Muscle layer of colon (tissue), 2 donors: ENCODE data around the gene NRP1.

Source experiments
- H3K27ac ChIP-seq: one replicate; pipeline ENCODE4 v1.7.0; 2013; ENCODE audit warnings: low read depth, mild to moderate bottlenecking, low read length, moderate library complexity
- H3K27me3 ChIP-seq, 2 donors: one replicate each; pipeline ENCODE4 v1.7.0; 2013; ENCODE audit warnings: low read length in 2 of 2, mild to moderate bottlenecking in 2 of 2; ENCODE audit not compliant: insufficient read depth in 2 of 2, control insufficient read depth in 1 of 2
- H3K36me3 ChIP-seq: one replicate; pipeline ENCODE4 v1.7.0; 2013; ENCODE audit warnings: mild to moderate bottlenecking, low read length; ENCODE audit not compliant: insufficient read depth
- H3K4me1 ChIP-seq: one replicate; pipeline ENCODE4 v1.7.0; 2013; ENCODE audit warnings: mild to moderate bottlenecking, low read length; ENCODE audit not compliant: insufficient read depth
- H3K4me3 ChIP-seq, 2 donors: one replicate each; pipeline ENCODE4 v1.7.0; 2013; ENCODE audit warnings: low read length in 2 of 2, low read depth in 1 of 2, mild to moderate bottlenecking in 1 of 2, moderate library complexity in 1 of 2
- H3K9ac ChIP-seq: one replicate; pipeline ENCODE4 v1.7.0; 2013; ENCODE audit warnings: low read length
- H3K9me3 ChIP-seq: one replicate; pipeline ENCODE4 v1.7.0; 2013; ENCODE audit warnings: mild to moderate bottlenecking, low read length
- donor health status: abdominal sarcoma.
- donor health status: Adenocarcinoma of cecum.

The NRP1 gene

GRCh38 chr10:33315891-33316290, 18.6 kb downstream of the NRP1 start:
- no peaks in the 10 kb centered on the region for H3K9me3 ChIP-seq
- no peaks in the 10 kb centered on the region for H3K27me3 ChIP-seq
- H3K4me3 ChIP-seq = no peak overlapping the region
- H3K9ac ChIP-seq = no peak overlapping the region
- H3K4me1 ChIP-seq = peaks cover 32% of the 10 kb centered on the region
- no peaks in the 10 kb centered on the region for H3K36me3 ChIP-seq
- no peak overlapping the region for H3K27ac ChIP-seq

GRCh38 chr10:33314811-33315561, 19.5 kb downstream of the NRP1 start:
- Histone ChIP-seq H3K27ac (peak overlapping the region; percentile 27), H3K9ac (no peak overlapping the region), H3K4me3 (no peak overlapping the region), H3K36me3 (no peaks in the 10 kb centered on the region), H3K4me1 (peaks cover 32% of the 10 kb centered on the region), H3K9me3 (no peaks in the 10 kb centered on the region), H3K27me3 (no peaks in the 10 kb centered on the region)

GRCh38 chr10:33311640-33312039, 22.8 kb downstream of the NRP1 start:
- Histone ChIP-seq H3K4me3 (no peak overlapping the region), H3K36me3 (no peaks in the 10 kb centered on the region), H3K9me3 (no peaks in the 10 kb centered on the region), H3K4me1 (peaks cover 12% of the 10 kb centered on the region), H3K27ac (no peak overlapping the region), H3K27me3 (no peaks in the 10 kb centered on the region), H3K9ac (no peak overlapping the region)

- Histone ChIP-seq H3K4me3 (no peak overlapping the region), H3K4me1 (peaks cover 14% of the 10 kb centered on the region), H3K36me3 (no peaks in the 10 kb centered on the region), H3K27me3 (no peaks in the 10 kb centered on the region), H3K9me3 (no peaks in the 10 kb centered on the region), H3K27ac (no peak overlapping the region), H3K9ac (no peak overlapping the region)
Measured at GRCh38 chr10:33310853-33311252, 23.6 kb downstream of the NRP1 start.

- peaks cover 11% of the 10 kb centered on the region for H3K4me1 ChIP-seq
- H3K27ac ChIP-seq = no peak overlapping the region
- no peaks in the 10 kb centered on the region for H3K36me3 ChIP-seq
- H3K9ac ChIP-seq = no peak overlapping the region
- no peaks in the 10 kb centered on the region for H3K9me3 ChIP-seq
- H3K4me3 ChIP-seq = no peak overlapping the region
- H3K27me3 ChIP-seq = no peaks in the 10 kb centered on the region
Measured at GRCh38 chr10:33309406-33309805, 25.1 kb downstream of the NRP1 start.

GRCh38 chr10:33307835-33308234, 26.6 kb downstream of the NRP1 start:
- Histone ChIP-seq H3K36me3 (no peaks in the 10 kb centered on the region), H3K27ac (no peak overlapping the region), H3K27me3 (no peaks in the 10 kb centered on the region), H3K4me3 (no peak overlapping the region), H3K9ac (no peak overlapping the region), H3K9me3 (no peaks in the 10 kb centered on the region), H3K4me1 (peaks cover 5% of the 10 kb centered on the region)

GRCh38 chr10:33306701-33307519, 27.6 kb downstream of the NRP1 start:
- no peaks in the 10 kb centered on the region for H3K36me3 ChIP-seq
- no peaks in the 10 kb centered on the region for H3K9me3 ChIP-seq
- no peak overlapping the region for H3K4me3 ChIP-seq
- no peaks in the 10 kb centered on the region for H3K27me3 ChIP-seq
- H3K9ac ChIP-seq = no peak overlapping the region
- no peak overlapping the region for H3K27ac ChIP-seq
- H3K4me1 ChIP-seq = peaks cover 5% of the 10 kb centered on the region

- Histone ChIP-seq H3K36me3 (no peaks in the 10 kb centered on the region), H3K27ac (no peak overlapping the region), H3K4me1 (peaks cover 9% of the 10 kb centered on the region), H3K9me3 (no peaks in the 10 kb centered on the region), H3K9ac (no peak overlapping the region), H3K27me3 (no peaks in the 10 kb centered on the region), H3K4me3 (no peak overlapping the region)
Measured at GRCh38 chr10:33306126-33306525, 28.3 kb downstream of the NRP1 start.

GRCh38 chr10:33304423-33305225, 29.8 kb downstream of the NRP1 start:
- Histone ChIP-seq H3K9ac (no peak overlapping the region), H3K36me3 (no peaks in the 10 kb centered on the region), H3K27me3 (no peaks in the 10 kb centered on the region), H3K4me1 (peaks cover 15% of the 10 kb centered on the region), H3K4me3 (no peak overlapping the region), H3K27ac (no peak overlapping the region), H3K9me3 (no peaks in the 10 kb centered on the region)

- Histone ChIP-seq H3K27me3 (no peaks in the 10 kb centered on the region), H3K9me3 (no peaks in the 10 kb centered on the region), H3K4me3 (no peak overlapping the region), H3K4me1 (peaks cover 15% of the 10 kb centered on the region), H3K9ac (no peak overlapping the region), H3K27ac (no peak overlapping the region), H3K36me3 (no peaks in the 10 kb centered on the region)
Measured at GRCh38 chr10:33303988-33304387, 30.5 kb downstream of the NRP1 start.

GRCh38 chr10:33302208-33302829, 32.1 kb downstream of the NRP1 start:
- H3K36me3 ChIP-seq = no peaks in the 10 kb centered on the region
- no peak overlapping the region for H3K27ac ChIP-seq
- H3K4me1 ChIP-seq = peaks cover 19% of the 10 kb centered on the region
- H3K9ac ChIP-seq = no peak overlapping the region
- no peak overlapping the region for H3K4me3 ChIP-seq
- no peaks in the 10 kb centered on the region for H3K9me3 ChIP-seq
- H3K27me3 ChIP-seq = no peaks in the 10 kb centered on the region
